GM12878 (cell line): Measurements from ENCODE around the gene NTM. TPM values are rescaled to one million over a fixed set of nuclear protein-coding genes. Genes with fewer than 3 reads are reported as not detected.

Source experiments
- ATAC-seq: fragments of 200-7000 bp; cut with Tn5 transposase; 3 replicates; pipeline ENCODE4 v1.9.1; 2020; ENCODE audit warnings: mild to moderate bottlenecking, moderate library complexity
- BruUV-seq: library from RNA; stranded (reverse); fragments of 400-500 nt; replicated peaks from 2 replicates; lab custom pipeline; 2021; lab: Mats Ljungman, UMichigan
- CTCF ChIA-PET: fragments of 300-600 bp; sonication (Branson Sonifier 250); formaldehyde crosslinking; extraction: SDS; loops from one replicate; lab custom pipeline; 2021; ENCODE audit warnings: inconsistent platforms; lab: Yijun Ruan, JAX
- POLR2A ChIA-PET: fragments of 350-600 bp; formaldehyde crosslinking; extraction: SDS; loops from one replicate; lab custom pipeline; 2021; ENCODE audit warnings: inconsistent platforms; lab: Charles Lee
- RAD21 ChIA-PET: fragments of 300-600 bp; sonication (Branson Sonifier 250); formaldehyde crosslinking; loops from one replicate; lab custom pipeline; 2023; ENCODE audit warnings: antibody characterized with exemption; ENCODE audit not compliant: unreplicated experiment; lab: Charles Lee
- SMC1A ChIA-PET: fragments of 300-600 bp; sonication (Branson Sonifier 250); formaldehyde crosslinking; loops from one replicate; lab custom pipeline; 2023; ENCODE audit not compliant: unreplicated experiment, uncharacterized antibody; lab: Charles Lee
- DNase-seq: peaks from one replicate; pipeline ENCODE4 v3.0.0-alpha.2; 2011; ENCODE audit warnings: low read depth, low spot score
- FAIRE-seq: peaks from 3 replicates; lab custom pipeline; 2011; peaks lifted over from hg19 to GRCh38; lab: Jason Lieb, UNC
- H2AFZ ChIP-seq: 2 replicates; pipeline ENCODE4 v1.6.0; 2011; ENCODE audit warnings: low read depth, low read length, control low read depth; ENCODE audit not compliant: control insufficient read depth
- H3K27ac ChIP-seq: 2 replicates; pipeline ENCODE4 v1.5.1; 2011; ENCODE audit warnings: control low read depth; ENCODE audit not compliant: control insufficient read depth, insufficient read depth
- H3K27me3 ChIP-seq, 2 experiments: replicated peaks in 1 of 2; 2 replicates each; pipeline versions ENCODE4 v1.6.0 to v1.6.1; 2011; ENCODE audit warnings: low read length in 1 of 2; ENCODE audit not compliant: control insufficient read depth in 2 of 2, insufficient read depth in 2 of 2
- H3K36me3 ChIP-seq, 2 experiments: 2 replicates each; pipeline ENCODE4 v1.5.1; 2011; ENCODE audit warnings: low read length in 1 of 2; ENCODE audit not compliant: control insufficient read depth in 2 of 2, insufficient read depth in 2 of 2
- H3K4me1 ChIP-seq: 2 replicates; pipeline ENCODE4 v1.6.1; 2011; ENCODE audit warnings: mild to moderate bottlenecking, low read length, moderate library complexity, mixed read lengths; ENCODE audit not compliant: control insufficient read depth, insufficient read depth
- H3K4me2 ChIP-seq: 2 replicates; pipeline ENCODE4 v1.6.0; 2011; ENCODE audit warnings: control low read depth; ENCODE audit not compliant: control insufficient read depth, insufficient read depth
- H3K4me3 ChIP-seq: fragments of 200-600 bp; sonication (generic); 2 replicates; pipeline ENCODE4 v1.5.1; 2016
- H3K79me2 ChIP-seq: 2 replicates; pipeline ENCODE4 v1.6.0; 2011; ENCODE audit warnings: low read length; ENCODE audit not compliant: control insufficient read depth, insufficient read depth
- H3K9ac ChIP-seq: 2 replicates; pipeline ENCODE4 v1.8.0; 2011; ENCODE audit warnings: low read length, control low read depth, mixed read lengths; ENCODE audit not compliant: control insufficient read depth, insufficient read depth
- H3K9me3 ChIP-seq: replicated peaks from 3 replicates; pipeline ENCODE4 v1.5.1; 2011; ENCODE audit warnings: mild to moderate bottlenecking, low read length; ENCODE audit not compliant: control insufficient read depth, insufficient read depth
- H4K20me1 ChIP-seq: 2 replicates; pipeline ENCODE4 v1.6.0; 2011; ENCODE audit not compliant: control insufficient read depth, insufficient read depth
- CBFB ChIP-seq: IDR thresholded peaks from 2 replicates; pipeline ENCODE4 v1.6.1; 2016; ENCODE audit warnings: antibody characterized with exemption, low read depth
- CHD1 ChIP-seq: IDR thresholded peaks from 2 replicates; pipeline ENCODE4 v1.6.1; 2012; ENCODE audit warnings: low read depth, low read length, improper control_type of control experiment
- HSF1 ChIP-seq: fragments of 150-350 bp; IDR thresholded peaks from 2 replicates; pipeline ENCODE4 v1.6.1; 2014; ENCODE audit warnings: mild to moderate bottlenecking, low read depth, low read length
- JUNB ChIP-seq: IDR thresholded peaks from 2 replicates; pipeline ENCODE4 v1.6.1; 2016; ENCODE audit warnings: antibody characterized with exemption, mild to moderate bottlenecking
- NKRF ChIP-seq: fragments of 450-650 bp; conservative IDR thresholded peaks from 2 replicates; pipeline ENCODE4 v1.6.1; 2017; ENCODE audit warnings: mild to moderate bottlenecking, moderate library complexity
- PAX5 ChIP-seq: IDR thresholded peaks from 2 replicates; pipeline ENCODE4 v1.6.1; 2011; ENCODE audit warnings: low read depth, low read length, borderline replicate concordance
- POLR2A ChIP-seq: IDR thresholded peaks from 2 replicates; pipeline ENCODE4 v1.6.1; 2011; ENCODE audit warnings: low read depth, mild to moderate bottlenecking, low read length
- RAD51 ChIP-seq: fragments of 450-650 bp; IDR thresholded peaks from 2 replicates; pipeline ENCODE4 v1.6.1; 2016; ENCODE audit warnings: moderate library complexity, mild to moderate bottlenecking, inconsistent platforms
- ZNF384 ChIP-seq: IDR thresholded peaks from 2 replicates; pipeline ENCODE4 v1.6.1; 2012; ENCODE audit warnings: low read depth, mild to moderate bottlenecking, low read length, improper control_type of control experiment, borderline replicate concordance
- WGBS: methylation state at CpG from one replicate; pipeline ENCODE4 v1.1.6; 2016; ENCODE audit warnings: low lambda C conversion rate; ENCODE audit not compliant: insufficient replicate concordance, insufficient coverage; ENCODE audit errors: missing lambda C conversion rate; 5-methylcytosine and 5-hydroxymethylcytosine counted together
- in situ Hi-C: fragments of 300-500 bp; cut with MboI; formaldehyde crosslinking; loops from 9 replicates; pipeline ENCODE4 v1.14.3; 2018; ENCODE audit warnings: mixed read lengths
- intact Hi-C: fragments of 100-400 bp; cut with micrococcal nuclease; formaldehyde crosslinking; loops from one replicate; pipeline ENCODE4 v1.14.2; 2022; ENCODE audit not compliant: unreplicated experiment
- polyA plus RNA-seq, 11 experiments: library from polyadenylated mRNA; depleted of rRNA in 4 of 11; unstranded in 6 of 11; stranded (reverse) in 5 of 11; fragments of >200 nt; fragmentation: Nextera tagmentation in 4 of 11; fragmentation: Illumina TruSeq in 1 of 11; extraction: Ambion mirVana in 4 of 11; extraction: Trizol in 1 of 11; gene quantifications; 1 replicate in 1 of 11; 2 replicates in 10 of 11; pipeline versions ENCODE4 v1.2.1 to v1.2.3, GENCODE V29; 2011 to 2016; ENCODE audit warnings: inconsistent platforms in 2 of 11, missing spikeins in 2 of 11, low read depth in 1 of 11
- total RNA-seq, 4 experiments: library from RNA; depleted of rRNA in 3 of 4; stranded (reverse); fragments of >200 nt in 3 of 4; fragmentation: Illumina TruSeq in 1 of 4; extraction: Trizol in 1 of 4; gene quantifications; 2 replicates each; pipeline versions ENCODE4 v1.2.1 to v1.2.3, GENCODE V29; 2013 to 2021

NTM gene
- total and polyA plus RNA-seq, 10 of the 15 experiments (the other 5 are each of a cell fraction or from before 2014, with no cell fraction given): not detected

GRCh38 chr11:131852757-131853156, 482.3 kb downstream of the NTM start (continued):
- TF ChIP-seq CBFB (no peak), HSF1 (no peak), RAD51 (no peak), ZNF384 (no peak), NKRF (no peak)

GRCh38 chr11:131854391-131854790, 484.0 kb downstream of the NTM start:
- no peak overlapping the region for H2AFZ ChIP-seq
- no peaks in the 10 kb centered on the region for H4K20me1 ChIP-seq
- H3K9ac ChIP-seq: no peak overlapping the region
- H3K9me3 ChIP-seq: no peaks in the 10 kb centered on the region
- BruUV-seq: no TSS peak
- H3K27me3 ChIP-seq: peaks cover 3% of the 10 kb centered on the region in 2 experiments; a peak in 3 of 4 replicates
- no peaks in the 10 kb centered on the region for H3K36me3 ChIP-seq
- no peaks in the 10 kb centered on the region for H3K79me2 ChIP-seq
- WGBS: 35% methylated on average over 4 of the region's 4 CpGs
- POLR2A ChIA-PET: no interaction called here
- FAIRE-seq (no peak), ATAC-seq (no peak), DNase-seq (no peak)
- RAD21 ChIA-PET: no interaction called here
- CTCF ChIA-PET: interaction anchor here (1.2 kb wide), 1 partner anchor 14 kb away, joined by 4 read pairs; no protein-coding TSS in a partner anchor
- H3K4me1 ChIP-seq: no peaks in the 10 kb centered on the region
- intact Hi-C loops: no loop called here
- no peak overlapping the region for H3K4me3 ChIP-seq
- H3K27ac ChIP-seq: no peak overlapping the region
- TF ChIP-seq CHD1 (no peak), PAX5 (no peak), POLR2A (no peak), JUNB (no peak)
- H3K4me2 ChIP-seq: no peak overlapping the region
- in situ Hi-C loops: no loop called here
- SMC1A ChIA-PET: no interaction called here
